ENCODE measurements around the gene KLHL17.
A peak's percentile ranks its signal among the peaks of the same experiment; 100 is the strongest.
"Not testable (repeated sequence)": the region's sequence is repeated elsewhere in the genome, so short reads cannot be mapped to it uniquely, and the experiment has no call there.

The KLHL17 gene

DNA sequence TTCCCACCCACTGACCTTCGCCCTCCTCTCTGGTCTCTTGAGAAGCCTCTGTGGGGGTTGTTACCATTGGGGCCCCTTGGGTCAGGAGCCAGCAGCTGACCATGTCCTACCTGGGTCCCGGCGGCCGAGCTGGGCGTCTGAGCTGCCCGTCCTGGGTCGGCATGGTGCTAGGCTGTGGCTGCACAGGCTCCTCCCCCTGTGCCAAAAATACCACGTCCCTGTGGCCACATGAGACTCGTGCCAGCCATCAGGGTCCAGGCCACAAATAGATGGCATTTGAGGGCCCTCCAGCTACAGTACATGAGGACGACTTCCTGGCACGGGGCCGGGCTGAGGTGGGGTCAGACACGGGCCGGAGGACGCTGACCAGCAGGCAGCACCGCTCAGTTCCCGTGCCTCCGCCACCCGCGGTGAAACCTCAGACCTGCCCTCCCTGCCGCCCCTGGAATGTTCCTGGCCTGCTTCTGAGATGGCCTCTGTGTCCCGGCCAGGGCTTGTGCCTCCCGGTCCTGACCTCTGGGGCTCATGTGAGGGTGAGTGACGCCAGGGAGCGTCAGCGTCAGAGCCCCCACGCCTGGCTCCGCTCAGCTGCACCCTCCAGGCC, 21.7 kb downstream of the KLHL17 start, which contains the start of gene PERM1:
TSS of gene PERM1 (minus strand) at position 139 of the 604 bp plus-strand sequence. CDS start 1,064 bp downstream, outside the sequence.
- no peak for TF ChIP-seq CTCF (IDR thresholded peaks at IDR 0.05; ENCODE audit: low read depth, low read length, missing control alignments)
- DNase-seq (ENCODE audit: extremely low read depth, low read depth), result no peak
- no peak within 1 kb of the TSS for H3K4me3 ChIP-seq (replicated peaks; ENCODE audit: low read depth, low read length)

- no peak for TF ChIP-seq CTCF (IDR thresholded peaks at IDR 0.05; ENCODE audit: low read depth, low read length, missing control alignments)
- H3K4me3 ChIP-seq (replicated peaks; ENCODE audit: low read depth, low read length), result no peak overlapping the region
- DNase-seq (ENCODE audit: extremely low read depth, low read depth), result no peak
These were observed 22.5 kb downstream of the KLHL17 start for GRCh38 chr1:982765-983436.

DNA sequence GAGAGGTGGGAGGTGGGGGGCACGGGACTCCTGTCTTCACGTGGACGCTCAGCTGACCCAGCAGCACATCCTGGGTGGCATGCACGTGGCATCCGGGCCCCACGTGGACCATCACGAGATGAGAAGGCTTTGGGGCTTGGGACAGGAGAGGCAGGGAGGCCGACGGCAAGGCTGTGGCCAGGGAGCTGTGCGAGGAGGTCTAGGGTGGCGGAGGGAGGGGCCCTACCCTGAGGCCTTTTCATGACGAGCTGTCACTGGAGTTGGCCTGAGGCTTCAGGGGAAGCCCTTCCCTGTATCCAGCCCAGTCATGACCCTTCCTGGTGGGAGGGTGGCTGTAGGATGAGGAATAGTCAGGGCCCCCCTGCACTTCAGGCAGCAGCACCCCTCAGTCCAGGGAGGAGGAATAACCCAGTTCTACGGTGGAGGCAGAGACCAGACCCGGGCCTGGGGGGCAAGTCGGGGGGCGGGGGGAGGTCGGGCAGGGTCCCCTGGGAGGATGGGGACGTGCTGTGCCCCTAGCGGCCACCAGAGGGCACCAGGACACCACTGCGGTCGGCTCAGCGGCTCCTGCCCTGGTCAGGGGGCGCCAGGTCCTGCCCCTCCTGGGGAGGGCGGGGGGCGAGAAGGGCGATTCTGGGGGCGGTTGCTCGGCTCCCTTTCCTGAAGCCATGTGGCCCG, 23.6 kb downstream of the KLHL17 start:
- H3K4me3 ChIP-seq (replicated peaks; ENCODE audit: low read depth, low read length), result no peak overlapping the region
- TF ChIP-seq CTCF (IDR thresholded peaks at IDR 0.05; ENCODE audit: low read depth, low read length, missing control alignments), result peak; percentile 64
- DNase-seq (ENCODE audit: extremely low read depth, low read depth), result no peak

DNA sequence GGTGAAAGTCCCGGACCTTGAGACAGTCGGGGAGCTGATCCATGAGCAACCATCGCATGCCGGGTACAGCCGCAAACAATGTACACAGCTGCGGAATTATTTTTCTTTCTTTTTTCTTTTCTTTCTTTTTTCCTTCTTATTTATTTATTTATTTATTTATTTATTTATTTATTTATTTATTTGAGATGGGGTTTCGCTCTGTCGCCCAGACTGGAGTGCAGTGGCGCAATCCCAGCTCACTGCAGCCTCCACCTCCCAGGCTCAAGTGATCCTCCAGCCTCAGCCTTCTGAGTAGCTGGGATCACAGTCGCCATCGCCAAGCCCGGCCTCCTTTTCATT, 24.1 kb downstream of the KLHL17 start:
- no peak overlapping the region for H3K4me3 ChIP-seq (replicated peaks; ENCODE audit: low read depth, low read length)
- DNase-seq (ENCODE audit: extremely low read depth, low read depth), result no peak
- no peak for TF ChIP-seq CTCF (IDR thresholded peaks at IDR 0.05; ENCODE audit: low read depth, low read length, missing control alignments)

GRCh38 chr1:985126-985525, 24.7 kb downstream of the KLHL17 start:
- no peak overlapping the region for H3K4me3 ChIP-seq (replicated peaks; ENCODE audit: low read depth, low read length)
- DNase-seq (ENCODE audit: extremely low read depth, low read depth), result no peak
- TF ChIP-seq CTCF (IDR thresholded peaks at IDR 0.05; ENCODE audit: low read depth, low read length, missing control alignments), result no peak

GRCh38 chr1:988061-988460, 27.7 kb downstream of the KLHL17 start:
- not testable (repeated sequence) for DNase-seq (ENCODE audit: extremely low read depth, low read depth); H3K4me3 ChIP-seq (replicated peaks; ENCODE audit: low read depth, low read length)

GRCh38 chr1:991275-991674, 30.9 kb downstream of the KLHL17 start:
- not testable (repeated sequence) for H3K4me3 ChIP-seq (replicated peaks; ENCODE audit: low read depth, low read length); DNase-seq (ENCODE audit: extremely low read depth, low read depth)
